ENCODE data around the gene DHRS7B. TPM values are rescaled to one million over a fixed set of nuclear protein-coding genes. Genes with fewer than 3 reads are reported as not detected.

Gene DHRS7B
- total and polyA plus RNA-seq, 8 donors = 7.3 to 30.4 (median 12.8) TPM

- H3K27ac ChIP-seq = no peak overlapping the region
- intact Hi-C loops (cut with DNase I) = no loop called here
- H3K9me3 ChIP-seq = no peaks in the 10 kb centered on the region
- no peaks in the 10 kb centered on the region for H3K36me3 ChIP-seq
- no peaks in the 10 kb centered on the region for H3K27me3 ChIP-seq
- H3K4me3 ChIP-seq = no peak overlapping the region
- peaks cover 0 to 18% (median 10%) of the 10 kb centered on the region in 3 donors for H3K4me1 ChIP-seq
- DNase-seq (no peak), FAIRE-seq (no peak), ATAC-seq (no peak)
- 85 to 88% methylated on average over 5 of the region's 5 CpGs for WGBS, 2 donors
- TF ChIP-seq CTCF (IDR thresholded peaks at IDR 0.05) = no peak
Observed at GRCh38 chr17:21164620-21165019, 37.9 kb downstream of the DHRS7B start.

GRCh38 chr17:21165922-21166594 is 39.3 kb downstream of the DHRS7B start:
- FAIRE-seq = no peak
- H3K36me3 ChIP-seq = no peaks in the 10 kb centered on the region
- no peaks in the 10 kb centered on the region for H3K27me3 ChIP-seq
- peak overlapping the region in 2 of 4 donors; percentile 37 to 62 for H3K27ac ChIP-seq
- peak in 2 of 6 donors; percentile 14 to 26 for DNase-seq
- no peak overlapping the region for H3K4me3 ChIP-seq
- peak in 1 of 4 donors; percentile 22 for ATAC-seq
- 78 to 84% methylated on average over 11 of the region's 11 CpGs for WGBS, 2 donors
- H3K4me1 ChIP-seq = peaks cover 0 to 14% (median 6%) of the 10 kb centered on the region in 3 donors
- TF ChIP-seq CTCF (IDR thresholded peaks at IDR 0.05) = no peak
- intact Hi-C loops (cut with DNase I) = no loop called here
- H3K9me3 ChIP-seq = no peaks in the 10 kb centered on the region

GRCh38 chr17:21166595-21167210 is 39.9 kb downstream of the DHRS7B start:
- ATAC-seq = peak in 2 of 4 donors; percentile 45 to 50
- TF ChIP-seq CTCF (IDR thresholded peaks at IDR 0.05) = no peak
- no peak overlapping the region for H3K4me3 ChIP-seq
- intact Hi-C loops (cut with DNase I) = no loop called here
- H3K4me1 ChIP-seq = peaks cover 0 to 10% (median 0%) of the 10 kb centered on the region in 3 donors
- H3K36me3 ChIP-seq = no peaks in the 10 kb centered on the region
- DNase-seq = no peak
- H3K9me3 ChIP-seq = no peaks in the 10 kb centered on the region
- peak overlapping the region in 2 of 4 donors; percentile 24 to 62 for H3K27ac ChIP-seq
- WGBS, 2 donors = 71 to 72% methylated on average over 5 of the region's 5 CpGs
- no peak for FAIRE-seq
- H3K27me3 ChIP-seq = no peaks in the 10 kb centered on the region

- Histone ChIP-seq H3K4me3 (no peak overlapping the region), H3K27ac (peak overlapping the region in 2 of 4 donors; percentile 24 to 62), H3K36me3 (no peaks in the 10 kb centered on the region), H3K9me3 (no peaks in the 10 kb centered on the region), H3K27me3 (no peaks in the 10 kb centered on the region), H3K4me1 (peaks cover 0 to 7% (median 0%) of the 10 kb centered on the region in 3 donors)
- WGBS, 2 donors = 76 to 85% methylated on average over 5 of the region's 5 CpGs
- peak in 3 of 4 donors; percentile 40 to 62 (median 48) for ATAC-seq
- no peak for TF ChIP-seq CTCF (IDR thresholded peaks at IDR 0.05)
- intact Hi-C loops (cut with DNase I) = no loop called here
- DNase-seq = no peak
- FAIRE-seq = no peak
Observed at GRCh38 chr17:21167303-21167702, 40.5 kb downstream of the DHRS7B start.

- no peak for TF ChIP-seq CTCF (IDR thresholded peaks at IDR 0.05)
- WGBS, 2 donors = 96 to 97% methylated on average over 12 of the region's 12 CpGs
Observed at GRCh38 chr17:21168555-21168865, 41.7 kb downstream of the DHRS7B start.

More at GRCh38 chr17:21168555-21168865, 41.7 kb downstream of the DHRS7B start:
- no peaks in the 10 kb centered on the region for H3K9me3 ChIP-seq
- H3K36me3 ChIP-seq = peaks cover 0 to 7% (median 3%) of the 10 kb centered on the region in 3 donors
- peaks cover 0 to 2% (median 0%) of the 10 kb centered on the region in 3 donors for H3K4me1 ChIP-seq
- H3K4me3 ChIP-seq = no peak overlapping the region
- intact Hi-C loops (cut with DNase I) = no loop called here
- no peak for ATAC-seq
- DNase-seq = no peak
- no peaks in the 10 kb centered on the region for H3K27me3 ChIP-seq
- no peak for FAIRE-seq
- H3K27ac ChIP-seq = no peak overlapping the region

Measured in pancreas (tissue), 10 donors.